Measurements from ENCODE around the gene TDRD6. TPM values are rescaled to one million over a fixed set of nuclear protein-coding genes. Genes with fewer than 3 reads are reported as not detected.

TDRD6 gene
- total and polyA plus RNA-seq, 2 donors (not counting 3 experiments of a cell fraction or from before 2014, with no cell fraction given): under 0.01 TPM; not detected in 1

Other genes starting within 250 kb of the TDRD6 start
- 0.33 and 0.46 TPM in 2 replicates for gene RCAN2, start 196.4 kb upstream of the TDRD6 start, total RNA-seq
- gene RCAN2, start 196.4 kb upstream of the TDRD6 start, polyA plus RNA-seq: 0.07 and 0.13 TPM in 2 replicates
- gene CYP39A1, start 35.1 kb upstream of the TDRD6 start, total RNA-seq: not detected in 2 replicates
- gene CYP39A1, start 35.1 kb upstream of the TDRD6 start, polyA plus RNA-seq: not detected in 2 replicates
- 3.4 and 4.0 TPM in 2 replicates for gene SLC25A27, start 34.9 kb upstream of the TDRD6 start, total RNA-seq
- 1.6 and 3.3 TPM in 2 replicates for gene SLC25A27, start 34.9 kb upstream of the TDRD6 start, polyA plus RNA-seq
- gene PLA2G7, start 47.5 kb downstream of the TDRD6 start, total RNA-seq: not detected in 2 replicates
- not detected in 2 replicates for gene PLA2G7, start 47.5 kb downstream of the TDRD6 start, polyA plus RNA-seq
- not detected in 2 replicates for gene ANKRD66, start 59.0 kb downstream of the TDRD6 start, total RNA-seq
- not detected in 2 replicates for gene ANKRD66, start 59.0 kb downstream of the TDRD6 start, polyA plus RNA-seq
- not detected in 2 replicates for gene MEP1A, start 105.5 kb downstream of the TDRD6 start, total RNA-seq
- not detected in 2 replicates for gene MEP1A, start 105.5 kb downstream of the TDRD6 start, polyA plus RNA-seq
- gene ADGRF5, start 234.1 kb downstream of the TDRD6 start, total RNA-seq: 37.9 and 50.0 TPM in 2 replicates
- 21.9 and 26.3 TPM in 2 replicates for gene ADGRF5, start 234.1 kb downstream of the TDRD6 start, polyA plus RNA-seq

All from endothelial cell of umbilical vein (primary cell).